K562 (cell line): Measurements from ENCODE around the gene FBRS. TPM values are rescaled to one million over a fixed set of nuclear protein-coding genes. Genes with fewer than 3 reads are reported as not detected.

Experiments
- GABPA ChIP-seq: fragments of 200-800 bp; sonication (Bioruptor generic); conservative IDR thresholded peaks from 2 replicates; pipeline ENCODE4 v1.6.1; 2016; ENCODE audit warnings: low read depth, missing genetic modification characterization, missing compliant biosample characterization
- GABPB1 ChIP-seq: sonication (generic); formaldehyde crosslinking; IDR thresholded peaks from 2 replicates; pipeline ENCODE4 v1.8.0; 2022; ENCODE audit warnings: mild to moderate bottlenecking, missing genetic modification reagents
- GATAD2A ChIP-seq: fragments of 450-650 bp; IDR thresholded peaks from 2 replicates; pipeline ENCODE4 v1.6.1; 2017
- HOMEZ ChIP-seq: fragments of 250-450 bp; sonication (Bioruptor Pico); IDR thresholded peaks from 2 replicates; pipeline ENCODE4 v1.4.0; 2020; ENCODE audit warnings: mild to moderate bottlenecking, moderate library complexity
- ZHX1 ChIP-seq: fragments of 150-350 bp; conservative IDR thresholded peaks from 2 replicates; pipeline ENCODE4 v1.6.1; 2014; ENCODE audit warnings: low read length
- ZNF124 ChIP-seq: sonication (generic); formaldehyde crosslinking; IDR thresholded peaks from 2 replicates; pipeline ENCODE4 v1.8.1; 2022; ENCODE audit warnings: missing genetic modification reagents
- ZNF24 ChIP-seq: fragments of 450-650 bp; IDR thresholded peaks from 2 replicates; pipeline ENCODE4 v1.6.1; 2016
- ZNF347 ChIP-seq: fragments of 450-650 bp; formaldehyde crosslinking; IDR thresholded peaks from 2 replicates; pipeline ENCODE4 v1.4.0; 2020; ENCODE audit warnings: low read depth, mild to moderate bottlenecking, moderate library complexity
- ZNF592 ChIP-seq: fragments of 450-650 bp; IDR thresholded peaks from 2 replicates; pipeline ENCODE4 v1.6.1; 2017; ENCODE audit warnings: antibody characterized with exemption, mild to moderate bottlenecking
- polyA plus RNA-seq, 8 experiments: library from polyadenylated mRNA; depleted of rRNA in 4 of 8; stranded (reverse) in 5 of 8; unstranded in 3 of 8; fragments of >200 nt; fragmentation: Nextera tagmentation in 2 of 8; fragmentation: Illumina TruSeq in 1 of 8; extraction: Ambion mirVana in 2 of 8; extraction: Trizol in 1 of 8; gene quantifications; 2 replicates each; pipeline versions ENCODE4 v1.2.1 to v1.2.3, GENCODE V29; 2011 to 2014; ENCODE audit warnings: inconsistent platforms in 1 of 8, missing spikeins in 1 of 8
- total RNA-seq, 7 experiments: library from RNA; depleted of rRNA in 6 of 7; stranded (reverse); fragments of >200 nt in 6 of 7; fragmentation: Illumina TruSeq in 2 of 7; extraction: Trizol in 2 of 7; gene quantifications; 2 replicates each; pipeline versions ENCODE4 v1.2.1 to v1.2.3, GENCODE V29; 2011 to 2021; ENCODE audit warnings: low replicate concordance in 1 of 7
- TF ChIP-seq, protein P1 (sequence below): sonication (generic); formaldehyde crosslinking; IDR thresholded peaks from 2 replicates; pipeline ENCODE4 v1.8.1; 2023; ENCODE audit warnings: mild to moderate bottlenecking, missing genetic modification reagents
- TF ChIP-seq, protein P2 (sequence below): fragments of 450-650 bp; IDR thresholded peaks from 2 replicates; pipeline ENCODE4 v1.7.0; 2016; ENCODE audit warnings: borderline replicate concordance
- TF ChIP-seq, protein P3 (sequence below): fragments of 200-800 bp; sonication (Bioruptor generic); IDR thresholded peaks from 2 replicates; pipeline ENCODE4 v1.6.1; 2017; ENCODE audit warnings: missing genetic modification characterization, missing compliant biosample characterization

The FBRS gene
- total and polyA plus RNA-seq, 9 of the 15 experiments (the other 6 are each of a cell fraction or from before 2014, with no cell fraction given), result 0.32 to 59.5 (median 13.1) TPM

DNA sequence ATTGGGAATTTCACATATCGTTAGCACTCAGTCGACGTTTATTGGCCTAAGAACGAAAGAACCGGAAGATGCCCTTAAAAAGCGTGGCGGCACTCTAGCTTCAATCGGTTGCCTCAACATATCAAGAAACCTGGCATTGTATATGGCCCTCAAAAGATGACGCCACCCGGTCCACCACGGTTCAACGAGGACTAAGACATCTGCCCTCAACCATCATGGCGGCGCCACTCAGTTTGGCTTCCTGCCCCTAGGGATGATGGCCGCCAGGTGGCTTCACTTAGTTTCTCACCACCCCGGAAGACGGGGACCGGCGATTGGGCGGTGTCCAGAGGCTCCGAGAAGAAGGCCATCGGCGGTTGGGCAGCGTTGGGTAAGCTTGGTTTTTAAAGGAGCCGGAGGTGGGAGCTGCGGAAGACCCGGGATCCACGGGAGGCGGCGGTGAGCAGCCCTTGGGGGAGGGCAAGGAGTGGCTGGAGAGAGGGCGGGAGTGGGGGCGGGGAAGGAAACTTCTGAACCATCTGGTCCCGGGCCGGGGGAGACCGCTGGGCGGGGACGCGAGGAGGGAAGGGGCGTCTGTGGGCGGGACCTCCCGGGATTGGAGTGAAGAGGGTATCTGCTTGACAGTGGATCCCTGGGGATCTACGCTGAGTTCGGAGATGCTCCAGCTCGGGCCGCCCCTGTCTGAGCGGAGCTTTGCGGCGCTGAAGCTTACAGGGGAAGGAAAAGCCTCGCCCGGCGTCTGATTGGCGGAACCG is 7.7 kb upstream of the FBRS start, which contains the start of gene PRR14 (continued):
- TF ChIP-seq ZNF592, result no peak
- TF ChIP-seq HOMEZ (CRISPR knock-in tag), result no peak
- no peak for TF ChIP-seq GATAD2A
- TF ChIP-seq, protein P1, sequence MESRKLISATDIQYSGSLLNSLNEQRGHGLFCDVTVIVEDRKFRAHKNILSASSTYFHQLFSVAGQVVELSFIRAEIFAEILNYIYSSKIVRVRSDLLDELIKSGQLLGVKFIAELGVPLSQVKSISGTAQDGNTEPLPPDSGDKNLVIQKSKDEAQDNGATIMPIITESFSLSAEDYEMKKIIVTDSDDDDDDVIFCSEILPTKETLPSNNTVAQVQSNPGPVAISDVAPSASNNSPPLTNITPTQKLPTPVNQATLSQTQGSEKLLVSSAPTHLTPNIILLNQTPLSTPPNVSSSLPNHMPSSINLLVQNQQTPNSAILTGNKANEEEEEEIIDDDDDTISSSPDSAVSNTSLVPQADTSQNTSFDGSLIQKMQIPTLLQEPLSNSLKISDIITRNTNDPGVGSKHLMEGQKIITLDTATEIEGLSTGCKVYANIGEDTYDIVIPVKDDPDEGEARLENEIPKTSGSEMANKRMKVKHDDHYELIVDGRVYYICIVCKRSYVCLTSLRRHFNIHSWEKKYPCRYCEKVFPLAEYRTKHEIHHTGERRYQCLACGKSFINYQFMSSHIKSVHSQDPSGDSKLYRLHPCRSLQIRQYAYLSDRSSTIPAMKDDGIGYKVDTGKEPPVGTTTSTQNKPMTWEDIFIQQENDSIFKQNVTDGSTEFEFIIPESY, result peak; percentile 78
- peak; percentile 89; the same call in 1 of the 2 replicates for TF ChIP-seq ZHX1
- TF ChIP-seq, protein P2, sequence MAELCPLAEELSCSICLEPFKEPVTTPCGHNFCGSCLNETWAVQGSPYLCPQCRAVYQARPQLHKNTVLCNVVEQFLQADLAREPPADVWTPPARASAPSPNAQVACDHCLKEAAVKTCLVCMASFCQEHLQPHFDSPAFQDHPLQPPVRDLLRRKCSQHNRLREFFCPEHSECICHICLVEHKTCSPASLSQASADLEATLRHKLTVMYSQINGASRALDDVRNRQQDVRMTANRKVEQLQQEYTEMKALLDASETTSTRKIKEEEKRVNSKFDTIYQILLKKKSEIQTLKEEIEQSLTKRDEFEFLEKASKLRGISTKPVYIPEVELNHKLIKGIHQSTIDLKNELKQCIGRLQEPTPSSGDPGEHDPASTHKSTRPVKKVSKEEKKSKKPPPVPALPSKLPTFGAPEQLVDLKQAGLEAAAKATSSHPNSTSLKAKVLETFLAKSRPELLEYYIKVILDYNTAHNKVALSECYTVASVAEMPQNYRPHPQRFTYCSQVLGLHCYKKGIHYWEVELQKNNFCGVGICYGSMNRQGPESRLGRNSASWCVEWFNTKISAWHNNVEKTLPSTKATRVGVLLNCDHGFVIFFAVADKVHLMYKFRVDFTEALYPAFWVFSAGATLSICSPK, result no peak
- no peak for TF ChIP-seq ZNF24
- TF ChIP-seq GABPB1 (CRISPR knock-in tag), result peak; percentile 50; the same call in 1 of the 2 replicates
- TF ChIP-seq, protein P3, sequence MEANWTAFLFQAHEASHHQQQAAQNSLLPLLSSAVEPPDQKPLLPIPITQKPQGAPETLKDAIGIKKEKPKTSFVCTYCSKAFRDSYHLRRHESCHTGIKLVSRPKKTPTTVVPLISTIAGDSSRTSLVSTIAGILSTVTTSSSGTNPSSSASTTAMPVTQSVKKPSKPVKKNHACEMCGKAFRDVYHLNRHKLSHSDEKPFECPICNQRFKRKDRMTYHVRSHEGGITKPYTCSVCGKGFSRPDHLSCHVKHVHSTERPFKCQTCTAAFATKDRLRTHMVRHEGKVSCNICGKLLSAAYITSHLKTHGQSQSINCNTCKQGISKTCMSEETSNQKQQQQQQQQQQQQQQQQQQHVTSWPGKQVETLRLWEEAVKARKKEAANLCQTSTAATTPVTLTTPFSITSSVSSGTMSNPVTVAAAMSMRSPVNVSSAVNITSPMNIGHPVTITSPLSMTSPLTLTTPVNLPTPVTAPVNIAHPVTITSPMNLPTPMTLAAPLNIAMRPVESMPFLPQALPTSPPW (CRISPR knock-in tag), result peak; percentile 86
- TF ChIP-seq ZNF347, result no peak
- TF ChIP-seq ZNF124 (CRISPR knock-in tag), result no peak
- peak; percentile 63 for TF ChIP-seq GABPA (tag)
